Mucosa of rectum (tissue), 2 donors: ENCODE measurements around the gene RNF212B.
"Not testable (repeated sequence)": the region's sequence is repeated elsewhere in the genome, so short reads cannot be mapped to it uniquely, and the experiment has no call there.

ENCODE experiments used
- H3K27ac ChIP-seq, 2 donors: one replicate each; pipeline ENCODE4 v1.7.0; 2013; ENCODE audit warnings: inconsistent platforms in 2 of 2, low read depth in 2 of 2, low read length in 2 of 2
- H3K27me3 ChIP-seq, 2 donors: one replicate each; pipeline ENCODE4 v1.7.0; 2013; ENCODE audit warnings: low read length in 2 of 2; ENCODE audit not compliant: control insufficient read depth in 2 of 2, insufficient read depth in 2 of 2
- H3K36me3 ChIP-seq, 2 donors: one replicate each; pipeline ENCODE4 v1.7.0; 2013; ENCODE audit warnings: low read length in 2 of 2; ENCODE audit not compliant: control insufficient read depth in 2 of 2, insufficient read depth in 2 of 2
- H3K4me1 ChIP-seq, 2 donors: one replicate each; pipeline ENCODE4 v1.7.0; 2013; ENCODE audit warnings: low read length in 2 of 2, mild to moderate bottlenecking in 1 of 2; ENCODE audit not compliant: control insufficient read depth in 2 of 2, insufficient read depth in 2 of 2
- H3K4me3 ChIP-seq, 2 donors: one replicate each; pipeline ENCODE4 v1.7.0; 2013; ENCODE audit warnings: low read length in 2 of 2
- H3K9ac ChIP-seq, 2 donors: one replicate each; pipeline ENCODE4 v1.7.0; 2013; ENCODE audit warnings: low read length in 2 of 2, low read depth in 1 of 2, mild to moderate bottlenecking in 1 of 2
- H3K9me3 ChIP-seq, 2 donors: one replicate each; pipeline ENCODE4 v1.7.0; 2013; ENCODE audit warnings: low read length in 2 of 2; ENCODE audit not compliant: control insufficient read depth in 2 of 2
- donor health status: healthy.
- donor health status: Normal muscosa, but diverticular disease.

Gene RNF212B, protein sequence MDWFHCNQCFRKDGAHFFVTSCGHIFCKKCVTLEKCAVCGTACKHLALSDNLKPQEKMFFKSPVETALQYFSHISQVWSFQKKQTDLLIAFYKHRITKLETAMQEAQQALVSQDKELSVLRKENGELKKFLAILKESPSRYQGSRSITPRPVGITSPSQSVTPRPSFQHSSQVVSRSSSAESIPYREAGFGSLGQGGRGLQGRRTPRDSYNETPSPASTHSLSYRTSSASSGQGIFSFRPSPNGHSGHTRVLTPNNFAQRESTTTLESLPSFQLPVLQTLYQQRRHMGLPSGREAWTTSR

GRCh38 chr14:23237772-23238594, at the start of gene RNF212B:
RNF212B (plus strand) TSS chr14:23237936; CDS start chr14:23240346, 2,410 bp downstream.
- H3K36me3 ChIP-seq, result no peaks in the 10 kb centered on the region
- no peaks in the 10 kb centered on the region for H3K4me1 ChIP-seq
- peak within 1 kb of the TSS; percentile 26 to 52 for H3K9ac ChIP-seq
- H3K27me3 ChIP-seq, result no peaks in the 10 kb centered on the region
- H3K4me3 ChIP-seq, result peak within 1 kb of the TSS; percentile 52 to 72
- peak within 1 kb of the TSS; percentile 6 to 16 for H3K27ac ChIP-seq
- H3K9me3 ChIP-seq, result no peaks in the 10 kb centered on the region

DNA sequence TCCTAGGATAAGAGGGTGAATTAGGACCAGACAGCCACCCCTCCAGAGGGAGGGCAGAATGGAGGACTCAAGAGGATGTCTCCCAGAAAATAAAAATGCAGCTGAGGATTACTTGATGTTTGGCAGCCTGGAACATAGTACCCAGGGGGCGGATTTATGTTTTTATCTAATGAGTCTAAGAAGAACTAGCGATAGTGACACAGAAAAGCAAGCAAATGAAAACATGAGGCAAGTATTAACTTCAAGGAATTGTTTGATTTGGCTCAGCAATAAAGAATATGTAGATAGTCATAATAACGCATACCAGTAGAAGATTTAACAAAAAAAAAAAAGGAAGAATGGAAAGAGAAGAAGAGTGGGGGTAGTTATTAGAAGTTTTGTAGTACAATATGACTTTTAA, 44.3 kb upstream of the RNF212B start:
- no peaks in the 10 kb centered on the region for H3K9me3 ChIP-seq
- no peak overlapping the region for H3K27ac ChIP-seq
- no peaks in the 10 kb centered on the region for H3K27me3 ChIP-seq
- no peak overlapping the region for H3K9ac ChIP-seq
- H3K4me1 ChIP-seq, result no peaks in the 10 kb centered on the region
- no peaks in the 10 kb centered on the region for H3K36me3 ChIP-seq
- H3K4me3 ChIP-seq, result no peak overlapping the region

- Histone ChIP-seq H3K36me3 (no peaks in the 10 kb centered on the region), H3K27ac (no peak overlapping the region), H3K4me1 (peaks cover 0 to 2% of the 10 kb centered on the region in 2 donors), H3K9me3 (no peaks in the 10 kb centered on the region), H3K9ac (no peak overlapping the region), H3K27me3 (no peaks in the 10 kb centered on the region), H3K4me3 (no peak overlapping the region)
Measured at GRCh38 chr14:23195552-23196101, 42.1 kb upstream of the RNF212B start.

- H3K4me3 ChIP-seq, result not testable (repeated sequence)
Measured at GRCh38 chr14:23196487-23196886, 41.2 kb upstream of the RNF212B start.

GRCh38 chr14:23199141-23199540, 38.6 kb upstream of the RNF212B start:
- H3K36me3 ChIP-seq, H3K4me3 ChIP-seq, H3K4me1 ChIP-seq, H3K27me3 ChIP-seq, H3K9ac ChIP-seq, H3K27ac ChIP-seq, H3K9me3 ChIP-seq: not testable (repeated sequence)

More at GRCh38 chr14:23196487-23196886, 41.2 kb upstream of the RNF212B start:
- not testable (repeated sequence) for H3K9me3 ChIP-seq, H3K27me3 ChIP-seq, H3K4me1 ChIP-seq, H3K9ac ChIP-seq, H3K36me3 ChIP-seq, H3K27ac ChIP-seq

DNA sequence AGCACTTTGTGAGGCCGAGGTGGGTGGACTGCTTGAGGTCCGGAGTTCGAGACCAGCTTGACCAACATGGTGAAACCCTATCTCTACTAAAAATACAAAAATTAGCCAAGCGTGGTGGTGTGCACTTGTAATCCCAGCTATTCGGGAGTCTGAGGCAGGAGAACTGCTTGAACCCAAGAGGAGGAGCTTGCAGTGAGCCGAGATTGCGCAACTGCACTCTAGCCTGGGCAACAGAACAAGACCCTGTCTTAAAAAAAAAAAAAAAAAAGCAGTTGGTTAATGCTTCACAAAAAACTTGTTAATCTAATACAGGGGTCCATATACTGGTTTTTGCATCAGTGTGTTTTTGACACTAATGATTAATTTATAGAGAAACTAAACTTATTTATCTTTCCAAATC, 35.7 kb upstream of the RNF212B start:
- H3K4me3 ChIP-seq, result no peak overlapping the region
- no peaks in the 10 kb centered on the region for H3K36me3 ChIP-seq
- no peaks in the 10 kb centered on the region for H3K27me3 ChIP-seq
- H3K27ac ChIP-seq, result no peak overlapping the region
- peaks cover 0 to 3% of the 10 kb centered on the region in 2 donors for H3K4me1 ChIP-seq
- H3K9ac ChIP-seq, result no peak overlapping the region
- no peaks in the 10 kb centered on the region for H3K9me3 ChIP-seq

GRCh38 chr14:23206422-23207145, 31.2 kb upstream of the RNF212B start:
- Histone ChIP-seq H3K36me3 (no peaks in the 10 kb centered on the region), H3K9me3 (no peaks in the 10 kb centered on the region), H3K4me1 (no peaks in the 10 kb centered on the region), H3K4me3 (no peak overlapping the region), H3K27me3 (no peaks in the 10 kb centered on the region), H3K27ac (no peak overlapping the region), H3K9ac (no peak overlapping the region)

DNA sequence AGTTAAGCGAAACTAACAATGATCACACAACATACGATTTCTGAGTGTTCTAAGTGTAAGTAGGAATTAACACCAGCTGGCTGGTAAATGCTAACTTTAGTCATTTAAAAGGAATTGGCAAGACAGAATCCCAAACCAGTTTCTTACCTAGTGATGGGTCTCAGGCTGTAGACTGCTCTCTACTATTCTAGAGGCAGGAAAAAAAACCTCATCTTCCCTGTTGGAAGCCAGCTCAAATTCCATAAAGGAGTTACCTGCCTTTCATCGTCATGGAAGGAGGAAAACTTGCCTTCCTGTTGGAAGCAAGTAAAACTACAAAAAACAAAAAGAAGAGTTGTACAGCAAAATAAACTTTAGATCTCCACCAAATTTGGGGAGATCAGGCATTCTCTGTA, 30.6 kb upstream of the RNF212B start:
- no peaks in the 10 kb centered on the region for H3K36me3 ChIP-seq
- H3K4me1 ChIP-seq, result no peaks in the 10 kb centered on the region
- H3K27ac ChIP-seq, result no peak overlapping the region
- no peaks in the 10 kb centered on the region for H3K27me3 ChIP-seq
- H3K9me3 ChIP-seq, result no peaks in the 10 kb centered on the region
- no peak overlapping the region for H3K9ac ChIP-seq
- no peak overlapping the region for H3K4me3 ChIP-seq

- Histone ChIP-seq H3K9ac (no peak overlapping the region), H3K4me3 (no peak overlapping the region), H3K27me3 (no peaks in the 10 kb centered on the region), H3K4me1 (no peaks in the 10 kb centered on the region), H3K9me3 (no peaks in the 10 kb centered on the region), H3K36me3 (no peaks in the 10 kb centered on the region), H3K27ac (no peak overlapping the region)
Measured at GRCh38 chr14:23208324-23208723, 29.4 kb upstream of the RNF212B start.
